Measurements from ENCODE around the gene S100P.

DNA sequence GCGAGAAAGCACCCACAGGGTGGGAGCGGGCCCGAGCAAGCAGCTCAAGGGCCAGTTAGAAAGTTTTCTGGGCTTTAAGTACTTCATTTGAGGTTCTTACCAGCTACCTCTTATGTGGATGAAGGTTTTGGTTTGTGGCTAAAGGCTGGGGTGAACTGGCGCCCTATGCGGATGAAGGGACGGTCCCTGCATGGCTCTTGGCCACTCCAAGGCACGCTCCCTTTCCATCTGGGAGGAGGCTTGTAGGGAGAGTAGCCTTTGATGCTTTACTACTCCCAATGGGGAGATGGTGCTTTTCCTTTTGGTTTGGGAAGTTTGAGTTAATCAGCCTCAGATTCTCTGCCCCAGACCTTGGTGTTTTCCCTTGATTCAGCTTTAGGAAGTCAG, 35.5 kb upstream of the S100P start:
- TF ChIP-seq POLR2A (IDR thresholded peaks at IDR 0.05): no peak
- no peak for TF ChIP-seq POLR2AphosphoS5 (IDR thresholded peaks at IDR 0.05)
- TF ChIP-seq, protein P1, sequence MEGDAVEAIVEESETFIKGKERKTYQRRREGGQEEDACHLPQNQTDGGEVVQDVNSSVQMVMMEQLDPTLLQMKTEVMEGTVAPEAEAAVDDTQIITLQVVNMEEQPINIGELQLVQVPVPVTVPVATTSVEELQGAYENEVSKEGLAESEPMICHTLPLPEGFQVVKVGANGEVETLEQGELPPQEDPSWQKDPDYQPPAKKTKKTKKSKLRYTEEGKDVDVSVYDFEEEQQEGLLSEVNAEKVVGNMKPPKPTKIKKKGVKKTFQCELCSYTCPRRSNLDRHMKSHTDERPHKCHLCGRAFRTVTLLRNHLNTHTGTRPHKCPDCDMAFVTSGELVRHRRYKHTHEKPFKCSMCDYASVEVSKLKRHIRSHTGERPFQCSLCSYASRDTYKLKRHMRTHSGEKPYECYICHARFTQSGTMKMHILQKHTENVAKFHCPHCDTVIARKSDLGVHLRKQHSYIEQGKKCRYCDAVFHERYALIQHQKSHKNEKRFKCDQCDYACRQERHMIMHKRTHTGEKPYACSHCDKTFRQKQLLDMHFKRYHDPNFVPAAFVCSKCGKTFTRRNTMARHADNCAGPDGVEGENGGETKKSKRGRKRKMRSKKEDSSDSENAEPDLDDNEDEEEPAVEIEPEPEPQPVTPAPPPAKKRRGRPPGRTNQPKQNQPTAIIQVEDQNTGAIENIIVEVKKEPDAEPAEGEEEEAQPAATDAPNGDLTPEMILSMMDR (IDR thresholded peaks at IDR 0.05): no peak

Measured in gastroesophageal sphincter (tissue), 3 donors.